Measurements from ENCODE around the gene KIF5C.

- no peak for TF ChIP-seq CTCF (IDR thresholded peaks at IDR 0.05)
- no peak for TF ChIP-seq POLR2A (IDR thresholded peaks at IDR 0.05)
- TF ChIP-seq EP300 (IDR thresholded peaks at IDR 0.05), result no peak
These were observed 169.5 kb downstream of the KIF5C start for GRCh38 chr2:149044500-149044899.
